Pons (tissue), 1 donor: ENCODE measurements around the gene CHRM2.
"Not testable (repeated sequence)": the region's sequence is repeated elsewhere in the genome, so short reads cannot be mapped to it uniquely, and the experiment has no call there.

Experiments used
- DNase-seq: peaks from one replicate; pipeline ENCODE4 v3.0.0-alpha.2; 2016; ENCODE audit warnings: low spot score

The CHRM2 gene

DNA sequence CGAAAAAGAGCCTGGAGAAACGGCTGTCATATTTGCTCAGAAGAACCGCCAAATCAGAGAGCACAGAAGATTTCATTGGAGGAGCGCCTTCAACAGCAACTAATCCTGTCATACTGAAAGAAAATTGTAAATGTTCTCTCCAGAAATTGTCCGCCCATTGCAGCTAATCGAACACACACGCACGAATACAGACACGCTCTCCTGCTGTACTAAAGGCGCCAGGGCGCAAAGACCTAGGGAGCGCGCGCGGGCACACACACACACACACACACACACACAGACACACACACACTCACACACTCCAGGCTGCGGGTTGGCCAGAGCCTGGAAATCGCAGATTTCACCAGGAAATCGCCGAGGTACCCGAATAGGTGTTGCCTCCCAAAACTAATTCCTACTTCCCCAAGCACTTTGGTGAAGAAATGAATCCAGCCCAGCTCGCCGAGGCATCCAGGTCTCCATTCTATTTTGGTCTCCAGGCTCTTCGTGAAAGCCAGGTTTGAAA lies at the start of gene CHRM2:
Gene CHRM2 (plus strand): TSS at position 157 of the 505 bp plus-strand sequence. CDS start 146,214 bp downstream, outside the sequence.
- peak; percentile 25 for DNase-seq

DNA sequence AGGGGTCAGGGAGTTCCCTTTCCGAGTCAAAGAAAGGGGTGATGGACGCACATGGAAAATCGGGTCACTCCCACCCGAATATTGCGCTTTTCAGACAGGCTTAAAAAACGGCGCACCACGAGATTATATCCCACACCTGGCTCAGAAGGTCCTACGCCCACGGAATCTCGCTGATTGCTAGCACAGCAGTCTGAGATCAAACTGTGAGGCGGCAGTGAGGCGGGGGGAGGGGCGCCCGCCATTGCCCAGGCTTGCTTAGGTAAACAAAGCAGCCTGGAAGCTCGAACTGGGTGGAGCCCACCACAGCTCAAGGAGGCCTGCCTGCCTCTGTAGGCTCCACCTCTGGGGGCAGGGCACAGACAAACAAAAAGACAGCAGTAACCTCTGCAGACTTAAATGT lies 37.1 kb upstream of the CHRM2 start:
- not testable (repeated sequence) for DNase-seq

DNA sequence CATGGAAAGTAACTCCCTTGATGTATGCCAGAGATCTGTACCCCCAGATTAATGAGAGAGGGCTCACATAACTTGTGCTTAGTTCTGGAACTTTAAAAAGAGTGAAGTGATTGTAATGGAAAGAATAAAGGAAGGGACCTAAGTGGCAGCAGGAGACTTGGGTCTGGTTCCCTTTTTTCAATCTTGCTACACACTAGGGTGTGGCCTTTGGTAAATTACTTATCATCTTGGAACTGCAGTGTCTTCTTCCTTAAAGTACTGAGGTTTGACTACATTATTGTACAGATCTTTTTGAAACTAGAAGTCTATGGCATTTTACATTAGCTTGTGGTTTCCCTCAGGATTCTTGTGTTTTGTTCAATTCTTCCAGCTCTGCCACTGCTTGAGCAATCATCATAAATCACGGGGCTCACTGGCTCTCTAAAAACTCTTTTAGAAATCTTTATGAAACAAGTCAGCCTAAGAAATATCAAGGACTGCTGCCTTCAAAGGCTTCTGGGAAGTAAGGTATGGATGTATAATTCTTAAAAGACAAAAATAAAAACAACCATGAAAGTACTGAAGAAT lies 22.5 kb upstream of the CHRM2 start:
- no peak for DNase-seq

DNA sequence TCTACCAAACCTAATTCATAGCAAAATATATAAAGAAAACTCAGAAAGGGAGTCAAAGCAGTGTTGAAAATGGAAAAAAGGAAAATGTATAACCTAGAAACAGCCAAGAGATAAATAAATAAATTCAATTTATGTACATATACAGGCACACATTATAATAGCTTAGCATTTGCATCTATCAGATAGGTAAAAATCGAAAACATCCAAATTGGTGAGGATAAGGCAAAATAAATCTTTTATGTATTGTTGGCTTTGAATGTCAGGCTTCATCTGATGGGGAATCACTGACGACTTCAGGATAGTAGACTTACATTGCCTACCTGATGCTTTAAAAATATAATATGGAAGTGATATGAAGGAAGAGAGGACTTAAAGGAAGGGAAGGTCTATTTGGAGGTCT lies 20.6 kb upstream of the CHRM2 start:
- DNase-seq = no peak

DNA sequence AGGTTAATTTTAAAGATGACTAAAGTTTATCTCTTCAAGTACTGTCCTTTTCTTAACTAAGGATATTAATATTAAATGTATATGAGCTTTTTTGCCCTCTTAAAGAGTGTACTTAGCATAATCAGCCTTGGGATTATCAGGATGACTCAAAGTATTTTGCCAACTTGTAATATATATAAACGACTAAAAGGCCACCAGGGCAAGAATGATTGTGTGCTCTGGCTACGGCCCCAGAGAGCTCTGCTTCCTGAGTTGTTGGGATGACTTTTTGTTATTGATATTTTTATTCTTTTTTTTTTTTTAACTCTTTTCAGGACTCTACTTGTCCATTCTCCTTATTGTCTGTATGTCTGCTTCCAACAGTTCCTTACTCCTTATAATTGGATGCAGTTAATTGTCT lies 14.8 kb upstream of the CHRM2 start:
- DNase-seq = no peak

DNA sequence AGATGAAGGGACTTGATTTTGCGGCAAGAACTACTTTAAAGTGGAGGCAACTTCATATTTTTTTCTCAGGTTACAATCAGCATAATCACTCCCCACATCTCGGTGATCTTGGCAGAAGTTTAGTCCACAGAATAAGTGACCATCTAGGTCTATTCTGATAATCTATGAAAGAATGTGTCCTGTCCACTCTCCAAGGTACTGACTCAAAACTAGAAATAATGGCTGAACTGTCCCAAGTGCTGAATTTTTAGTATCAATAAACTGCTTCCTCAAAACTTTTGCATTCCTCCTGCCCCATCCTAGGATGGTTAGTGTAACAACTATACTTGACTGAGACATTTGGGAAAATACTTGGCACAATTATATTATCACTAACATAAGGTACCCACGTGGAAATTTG lies 10.9 kb upstream of the CHRM2 start:
- no peak for DNase-seq

DNA sequence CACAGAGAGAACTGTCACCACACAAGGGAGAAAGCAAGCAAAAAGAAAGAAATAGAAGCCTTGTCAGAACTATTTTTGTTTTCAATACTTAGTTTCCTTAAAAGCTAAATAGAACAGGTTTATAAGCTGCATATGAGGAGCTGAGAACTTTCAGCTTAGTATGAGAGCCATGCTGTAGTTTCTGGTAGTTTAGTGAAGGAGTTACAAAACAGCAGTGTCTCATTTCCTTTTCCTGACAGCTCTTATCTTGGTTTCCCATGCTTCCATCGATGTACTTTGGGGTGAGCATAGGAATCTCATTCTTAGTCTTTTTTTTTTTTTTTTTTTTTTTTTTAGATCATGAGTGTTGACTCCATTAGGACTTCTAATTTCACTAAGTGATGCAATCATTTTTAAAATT lies 8.6 kb upstream of the CHRM2 start:
- DNase-seq = no peak

DNA sequence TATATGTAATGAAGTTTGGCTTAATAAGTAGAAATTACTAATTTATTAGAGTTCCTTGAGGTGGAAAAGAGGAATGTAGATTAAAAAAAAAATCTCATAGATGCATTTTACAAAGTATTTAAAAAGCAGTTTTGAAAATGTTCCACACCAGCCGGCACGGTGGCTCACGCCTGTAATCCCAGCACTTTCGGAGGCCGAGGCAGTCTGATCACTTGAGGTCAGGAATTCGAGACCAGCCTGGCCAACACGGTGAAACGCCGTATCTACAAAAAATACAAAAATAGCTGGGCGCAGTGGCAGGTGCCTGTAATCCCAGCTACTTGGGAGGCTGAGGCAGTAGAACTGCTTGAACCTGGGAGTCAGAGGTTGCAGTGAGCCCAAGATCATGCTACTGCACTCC lies 3.2 kb upstream of the CHRM2 start:
- DNase-seq = no peak

DNA sequence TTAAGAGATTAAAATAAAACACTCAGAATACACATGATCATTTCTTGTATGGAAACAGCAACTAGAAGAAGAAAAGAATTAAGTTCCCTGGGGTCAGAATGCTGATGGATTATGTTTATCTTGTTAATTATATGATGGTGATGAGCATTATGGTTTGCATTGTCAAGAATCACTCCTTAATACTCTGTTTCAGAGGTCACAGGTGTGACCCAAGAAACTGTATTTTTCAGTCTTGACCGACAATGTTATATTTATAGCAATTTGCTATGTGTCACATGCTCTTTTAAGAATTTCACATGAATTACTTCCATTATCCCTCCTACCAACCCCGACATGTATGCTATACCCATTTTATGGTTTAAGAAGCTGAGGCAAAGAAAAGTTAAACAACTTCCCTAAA lies 2.7 kb upstream of the CHRM2 start:
- DNase-seq = no peak

DNA sequence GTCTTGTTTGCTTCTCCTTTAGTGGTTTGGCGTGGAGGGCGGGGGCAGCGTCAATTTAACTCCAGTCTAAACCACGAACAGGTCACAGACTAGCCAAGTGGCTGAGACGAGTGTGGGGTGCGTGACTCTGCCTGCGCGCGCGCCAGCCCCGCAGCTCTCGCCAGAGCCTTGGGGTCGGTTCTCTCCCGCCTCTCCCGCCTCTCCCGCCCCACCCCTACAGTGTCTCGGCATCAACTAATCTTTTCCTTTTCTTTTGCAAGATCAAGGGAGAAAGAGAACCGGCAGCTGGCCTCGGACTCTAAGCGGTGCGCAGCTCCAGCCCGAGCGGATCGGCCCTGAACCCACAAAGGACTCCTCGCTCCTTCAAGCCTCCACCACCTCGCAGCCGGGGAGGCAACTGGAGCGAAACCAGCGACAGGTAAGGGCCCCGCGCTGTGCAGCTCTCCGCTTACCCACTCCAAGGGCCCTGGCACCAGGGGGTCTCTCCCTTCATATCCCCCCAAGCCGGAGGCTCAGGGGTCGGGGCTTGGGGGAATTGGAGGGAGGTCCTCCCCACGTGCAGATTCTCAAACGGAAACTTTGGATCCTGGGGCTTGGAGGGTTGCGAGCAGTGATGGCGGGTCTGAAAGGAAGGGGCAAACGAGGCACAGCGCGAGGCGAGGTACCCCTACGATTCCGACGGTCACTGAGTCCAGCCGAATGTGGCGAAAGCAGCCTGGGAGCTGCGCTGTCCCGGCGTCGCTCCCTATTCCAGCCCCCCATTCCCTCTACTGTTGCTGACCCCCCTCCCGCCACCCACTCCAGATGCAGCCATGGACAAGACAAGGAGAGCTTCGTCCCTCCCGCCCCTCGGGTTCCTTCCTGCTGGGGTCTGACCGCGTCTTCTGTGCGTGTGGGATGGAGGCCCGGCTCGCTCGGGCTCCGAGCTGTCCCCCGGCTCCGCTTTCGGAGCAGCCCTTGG lies 829 bp downstream of the CHRM2 start:
- DNase-seq = no peak

DNA sequence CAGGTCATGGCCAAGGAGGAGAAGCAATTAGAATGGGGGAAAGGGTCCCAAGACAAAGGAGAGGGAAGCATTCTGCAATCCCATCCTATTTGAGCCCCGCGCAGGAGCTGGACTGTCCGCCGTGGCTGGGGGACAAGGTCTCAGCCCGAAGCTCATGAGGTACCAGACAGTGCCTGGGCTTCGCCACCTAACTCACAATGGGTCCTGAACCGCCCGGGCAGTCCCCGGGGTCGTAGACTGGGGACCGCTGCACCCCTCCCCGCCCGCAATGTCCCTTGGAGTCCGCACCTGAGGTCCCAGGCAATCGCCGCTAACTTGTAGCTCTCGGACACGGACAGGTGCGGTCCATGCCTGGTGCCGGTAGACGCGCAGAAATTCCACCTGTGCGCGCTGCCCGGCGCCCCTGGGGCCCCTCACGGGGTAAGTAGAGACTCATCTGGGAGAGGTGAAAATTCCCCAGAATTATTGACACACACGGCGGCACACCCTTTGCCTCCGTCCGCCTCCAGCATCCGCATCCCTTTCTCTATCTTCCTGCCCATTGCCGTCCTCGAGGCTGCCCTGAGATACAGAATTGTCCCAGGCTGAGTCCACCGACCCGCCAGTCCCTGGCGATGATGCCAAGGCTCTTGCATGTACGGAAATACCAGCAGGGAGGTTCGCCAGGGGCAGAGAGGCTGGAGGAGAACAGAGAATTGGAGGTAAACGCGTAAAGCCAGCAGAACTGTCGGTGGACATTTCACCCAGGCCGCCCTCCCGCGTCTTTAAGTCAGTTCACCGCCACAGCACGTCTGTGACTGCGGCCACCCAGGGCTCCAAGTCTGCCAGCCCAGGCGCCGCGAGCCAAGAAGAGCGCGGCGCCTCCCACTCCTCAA lies 1.8 kb downstream of the CHRM2 start:
- DNase-seq = no peak

DNA sequence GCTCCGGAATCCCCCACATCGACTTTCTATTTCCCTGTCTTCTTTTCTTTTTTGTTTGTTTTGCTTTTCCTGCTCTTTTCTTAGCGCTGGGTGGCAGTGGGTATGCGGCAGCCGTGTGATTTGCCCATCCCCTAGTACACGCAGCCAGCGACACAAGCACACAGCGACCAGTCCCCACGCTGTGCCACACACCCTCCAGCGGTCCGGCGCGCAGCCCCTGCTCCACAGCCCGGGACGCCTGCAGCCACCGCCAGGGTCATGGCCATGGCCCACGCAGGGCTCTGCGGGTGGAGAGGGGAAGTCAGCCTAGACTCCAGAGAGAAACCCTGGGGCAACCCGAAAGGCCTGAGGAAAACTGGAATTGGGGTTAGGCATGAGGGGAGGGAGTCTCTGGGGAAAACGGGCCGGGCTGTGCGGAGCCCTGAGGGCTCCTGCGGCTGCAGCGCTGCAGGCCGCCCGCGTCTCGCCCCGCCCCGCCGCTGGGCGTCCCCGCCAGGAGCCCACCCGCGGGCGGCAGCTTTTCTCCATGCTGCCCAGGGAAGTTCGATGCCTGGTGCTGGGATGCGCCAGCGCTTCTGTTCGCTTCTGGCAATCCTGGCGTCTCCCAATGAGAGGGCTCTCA lies 2.5 kb downstream of the CHRM2 start:
- no peak for DNase-seq

DNA sequence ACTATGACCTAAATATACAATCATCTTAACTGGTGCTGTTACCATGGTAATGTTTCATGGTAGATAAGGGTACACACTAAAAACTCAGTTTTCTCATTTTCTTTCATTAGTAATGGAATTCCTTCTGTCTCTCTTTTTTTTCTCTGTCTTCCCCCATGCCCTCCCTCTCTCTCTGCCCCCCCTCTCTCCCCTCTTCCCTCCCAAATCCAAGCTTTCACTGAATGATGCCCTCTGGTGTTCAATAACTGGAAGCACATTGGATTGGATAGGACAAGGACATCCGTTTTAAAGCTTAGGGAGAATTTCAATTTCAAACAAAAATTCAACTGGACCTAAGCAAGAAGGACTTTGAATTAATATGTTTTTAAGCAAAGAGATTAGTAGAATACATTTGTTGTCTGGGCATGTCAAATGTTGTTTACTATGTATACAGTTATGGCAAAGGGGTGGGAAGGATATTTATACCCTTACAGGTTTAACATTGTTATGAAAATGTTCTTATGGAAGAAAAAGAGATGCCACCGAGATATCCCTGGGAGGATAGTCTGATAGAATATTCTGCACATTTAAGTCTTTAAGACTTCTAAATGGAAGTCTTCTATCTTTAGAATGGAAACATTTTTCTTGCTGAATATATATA lies 6.1 kb downstream of the CHRM2 start:
- DNase-seq = peak; percentile 33

DNA sequence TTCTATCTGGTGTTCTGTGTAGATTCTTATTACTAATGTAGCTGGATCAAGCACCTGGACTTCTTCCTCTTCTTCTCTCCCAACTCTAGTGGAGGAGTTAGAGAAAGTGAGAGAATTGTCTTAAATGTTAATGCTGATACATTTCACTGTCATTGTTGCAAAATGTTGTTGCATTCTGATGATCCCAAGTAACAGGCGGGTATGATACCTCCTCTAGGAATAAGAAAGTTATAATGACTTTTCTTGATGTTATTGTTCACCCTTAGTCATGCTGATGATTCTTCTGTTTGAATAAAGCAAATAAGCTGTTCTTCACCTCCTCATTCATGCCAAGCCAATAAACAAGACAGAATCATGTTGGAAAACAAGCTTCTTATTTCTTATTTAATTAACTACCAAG lies 9.1 kb downstream of the CHRM2 start:
- DNase-seq = no peak

DNA sequence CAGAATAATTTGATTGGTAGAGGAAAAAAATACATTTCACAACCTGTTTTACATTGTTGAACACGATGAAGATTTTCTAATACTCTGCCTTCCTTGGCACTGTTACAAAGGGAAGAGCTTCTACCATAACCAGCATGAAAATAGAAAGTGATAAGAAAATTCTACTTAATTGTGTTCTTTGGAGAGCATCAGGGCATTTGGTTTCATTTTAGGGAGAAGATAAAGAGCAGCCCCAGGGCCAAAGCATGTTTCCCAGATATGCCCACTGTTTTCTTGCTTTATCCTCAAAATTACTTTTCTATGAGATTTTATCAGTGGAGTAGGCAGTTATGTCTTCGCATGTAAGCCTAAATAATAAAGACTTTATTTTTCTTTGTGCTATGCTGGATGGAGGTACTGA lies 9.5 kb downstream of the CHRM2 start:
- DNase-seq = no peak

DNA sequence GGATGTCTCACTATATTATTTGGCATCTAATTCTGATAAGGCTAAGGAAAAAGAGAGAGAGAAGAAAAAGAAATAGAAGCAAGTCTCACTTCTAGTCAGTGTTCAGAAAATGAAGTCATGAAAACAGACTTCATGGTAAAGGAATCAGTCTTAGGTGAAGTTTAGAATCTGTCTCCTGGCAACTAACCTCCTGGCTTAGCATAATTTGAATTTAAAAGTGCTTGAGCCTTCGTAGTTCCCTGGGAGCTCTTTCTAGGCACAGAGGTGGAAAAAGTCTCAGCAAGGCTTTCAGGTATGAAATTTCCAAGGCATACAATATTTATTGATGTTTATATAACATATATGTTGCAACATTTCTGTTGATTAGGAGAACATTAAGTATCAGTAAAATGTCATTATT lies 10.4 kb downstream of the CHRM2 start:
- no peak for DNase-seq

DNA sequence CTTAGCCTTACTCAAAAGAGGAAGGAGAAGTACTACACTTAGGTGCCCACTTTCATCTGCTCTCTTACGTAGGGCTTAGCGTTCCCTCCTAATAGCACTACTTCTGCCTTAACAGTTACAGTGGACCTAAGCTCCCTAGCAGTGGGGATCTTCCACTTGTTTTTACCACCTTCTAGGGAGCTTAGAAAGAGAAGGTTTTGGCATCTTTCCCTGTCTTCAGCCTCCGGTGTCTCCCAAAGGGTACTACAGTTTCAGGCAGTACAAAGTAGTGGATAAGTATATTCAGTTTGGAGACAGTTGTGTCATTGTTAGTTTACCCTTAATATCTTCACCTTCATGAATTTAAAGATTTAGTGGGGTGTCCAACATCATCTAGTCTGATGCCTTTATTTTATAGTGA lies 14.6 kb downstream of the CHRM2 start:
- DNase-seq = no peak

DNA sequence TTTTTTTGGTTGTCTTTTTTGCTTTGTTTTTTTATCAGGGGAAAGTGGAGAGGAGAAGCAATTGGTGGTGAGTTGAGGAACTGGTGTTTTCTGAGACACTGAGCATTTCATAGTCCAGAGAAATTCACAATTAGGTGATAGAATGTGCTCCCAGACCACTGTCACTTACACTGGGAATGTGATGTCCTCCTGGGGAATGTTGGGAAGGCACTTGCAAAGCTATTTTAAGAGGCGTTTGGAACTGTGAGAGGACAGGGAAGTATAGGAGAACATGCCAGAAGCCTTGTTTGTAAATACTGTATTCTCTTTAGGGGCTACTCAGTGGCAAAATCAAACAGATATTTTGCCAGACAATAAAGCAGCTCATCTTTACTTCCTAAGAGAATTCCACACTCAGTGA lies 16.0 kb downstream of the CHRM2 start:
- no peak for DNase-seq

DNA sequence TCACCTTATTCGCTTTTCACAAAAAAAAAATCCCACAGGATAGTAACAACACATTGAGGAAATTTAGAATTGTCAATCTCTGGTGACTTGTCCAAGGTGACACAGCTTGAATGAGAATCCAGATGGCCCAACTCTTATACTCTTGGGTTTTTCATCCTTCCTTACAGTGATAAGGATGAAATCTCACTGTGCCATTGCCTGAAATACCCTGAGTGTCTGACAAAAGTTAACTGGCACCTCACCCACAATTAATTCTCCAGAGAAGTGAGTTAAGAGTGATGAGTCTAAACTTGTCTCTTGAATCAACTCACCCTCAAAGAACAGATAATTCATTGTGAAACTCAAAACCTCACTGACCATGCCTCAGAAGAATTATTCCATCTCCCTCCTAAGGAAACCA lies 18.9 kb downstream of the CHRM2 start:
- no peak for DNase-seq

DNA sequence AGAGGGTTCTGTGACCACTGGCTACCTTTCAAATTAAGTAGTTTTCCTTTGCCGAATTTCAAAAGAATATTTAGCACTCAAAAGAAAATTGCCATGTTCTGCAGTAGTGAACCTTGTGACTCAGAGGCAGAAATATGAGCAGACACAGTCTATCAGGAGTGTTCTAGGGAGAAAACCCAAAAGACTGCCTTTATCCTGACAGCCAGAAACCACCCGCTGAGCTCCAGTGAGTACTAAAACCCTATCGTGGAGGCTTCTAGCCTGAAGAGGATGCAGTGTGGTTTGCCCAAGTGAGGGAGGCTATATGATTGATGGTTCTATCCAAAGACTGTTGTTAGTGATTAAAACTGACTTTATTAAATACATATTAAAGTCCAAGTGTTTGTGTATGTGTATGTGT lies 21.9 kb downstream of the CHRM2 start:
- DNase-seq = no peak

DNA sequence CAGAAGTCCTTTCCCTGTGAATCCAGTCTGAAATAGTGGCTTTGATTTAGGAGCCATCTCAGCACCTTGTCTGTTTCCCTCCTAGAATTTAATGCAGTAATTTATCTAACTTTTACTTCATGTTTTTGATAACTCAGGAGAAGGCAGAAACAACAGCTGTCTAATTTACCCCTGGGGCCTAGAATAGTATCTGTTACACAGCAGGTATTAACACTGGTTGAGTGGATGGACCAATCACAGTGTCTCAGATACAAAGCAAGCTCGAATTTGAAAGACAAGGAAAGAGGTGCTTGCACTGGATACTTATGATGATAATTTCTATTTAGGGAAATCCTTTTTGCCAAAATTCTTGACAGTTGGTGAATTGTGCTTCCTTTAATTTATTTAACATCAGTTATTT lies 23.4 kb downstream of the CHRM2 start:
- DNase-seq = no peak

DNA sequence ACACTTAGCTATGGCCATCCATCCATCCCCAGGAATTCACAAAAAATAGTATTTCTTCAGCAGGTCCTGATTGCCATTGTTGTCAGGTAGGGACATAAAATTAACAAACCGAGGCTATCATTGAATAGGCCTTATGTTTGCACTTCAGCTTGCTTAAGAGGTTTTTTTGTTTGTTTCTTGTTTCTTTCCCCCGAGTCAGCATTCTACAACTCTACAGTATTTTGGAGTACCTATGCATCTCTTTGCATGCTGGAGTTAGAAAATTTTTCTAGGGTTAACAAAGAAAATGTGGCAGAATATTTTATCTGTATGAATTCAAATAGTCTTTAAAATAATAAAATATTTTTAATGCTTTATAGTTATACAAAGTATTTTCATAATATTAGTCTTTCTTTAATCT lies 26.3 kb downstream of the CHRM2 start:
- no peak for DNase-seq
